ENCODE measurements around the gene AUTS2. TPM values are rescaled to one million over a fixed set of nuclear protein-coding genes. Genes with fewer than 3 reads are reported as not detected.

The AUTS2 gene
- total and polyA plus RNA-seq, 4 donors: 4.9 to 24.4 (median 7.0) TPM

- peaks cover 0 to 3% (median 0%) of the 10 kb centered on the region in 4 donors for H3K36me3 ChIP-seq (ENCODE audit: control insufficient read depth in 4 of 4, insufficient read depth in 3 of 4, low read depth in 1 of 4, low read length in 3 of 4)
- H3K27ac ChIP-seq (ENCODE audit: low read depth in 1 of 2, low read length in 2 of 2): no peak overlapping the region
- 86% methylated on average over 1 of the region's 1 CpG for WGBS
- no peak for DNase-seq (ENCODE audit: low spot score)
- H3K4me1 ChIP-seq (ENCODE audit: control insufficient read depth in 4 of 4, insufficient read depth in 4 of 4, low read length in 3 of 4): peaks cover 0 to 11% (median 6%) of the 10 kb centered on the region in 4 donors
- TF ChIP-seq TAF1 (conservative IDR thresholded peaks at IDR 0.05) (no peak), RAD21 (IDR thresholded peaks at IDR 0.05) (no peak), CTCF (IDR thresholded peaks at IDR 0.05; ENCODE audit: low read depth, low read length, missing input control) (no peak), RXRA (IDR thresholded peaks at IDR 0.05) (no peak), SP1 (IDR thresholded peaks at IDR 0.05) (no peak), HNF4A (conservative IDR thresholded peaks at IDR 0.05) (no peak), EGR1 (IDR thresholded peaks at IDR 0.05; ENCODE audit: low read depth in 2 of 2) (no peak), ZBTB33 (IDR thresholded peaks at IDR 0.05) (no peak), HNF4G (IDR thresholded peaks at IDR 0.05) (no peak), REST (IDR thresholded peaks at IDR 0.05) (no peak), YY1 (IDR thresholded peaks at IDR 0.05) (no peak), NR2F2 (IDR thresholded peaks at IDR 0.05) (no peak), GABPA (IDR thresholded peaks at IDR 0.05 in 1 of 2, conservative IDR thresholded peaks at IDR 0.05 in 1 of 2) (no peak), JUND (IDR thresholded peaks at IDR 0.05) (no peak), FOXA2 (IDR thresholded peaks at IDR 0.05) (no peak), FOXA1 (IDR thresholded peaks at IDR 0.05) (no peak)
- TF ChIP-seq, protein P1, sequence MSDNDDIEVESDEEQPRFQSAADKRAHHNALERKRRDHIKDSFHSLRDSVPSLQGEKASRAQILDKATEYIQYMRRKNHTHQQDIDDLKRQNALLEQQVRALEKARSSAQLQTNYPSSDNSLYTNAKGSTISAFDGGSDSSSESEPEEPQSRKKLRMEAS (IDR thresholded peaks at IDR 0.05): no peak
- TF ChIP-seq, protein P2, sequence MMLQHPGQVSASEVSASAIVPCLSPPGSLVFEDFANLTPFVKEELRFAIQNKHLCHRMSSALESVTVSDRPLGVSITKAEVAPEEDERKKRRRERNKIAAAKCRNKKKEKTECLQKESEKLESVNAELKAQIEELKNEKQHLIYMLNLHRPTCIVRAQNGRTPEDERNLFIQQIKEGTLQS (IDR thresholded peaks at IDR 0.05): no peak
- no peak overlapping the region for H3K9ac ChIP-seq (ENCODE audit: low read depth in 1 of 2, low read length in 2 of 2)
- H3K27me3 ChIP-seq (ENCODE audit: control insufficient read depth in 4 of 4, insufficient read depth in 4 of 4, low read length in 3 of 4): no peaks in the 10 kb centered on the region
- no peak overlapping the region for H3K4me3 ChIP-seq (ENCODE audit: low read depth in 1 of 3, low read length in 3 of 3)
- H3K9me3 ChIP-seq (ENCODE audit: control insufficient read depth in 4 of 4, low read length in 3 of 4): peaks cover 0 to 4% (median 0%) of the 10 kb centered on the region in 4 donors
Observed at GRCh38 chr7:70607759-70608158, 1009.5 kb downstream of the AUTS2 start.
